GM18861 (cell line): Measurements from ENCODE around the gene STK32A.
"Not testable (repeated sequence)": the region's sequence is repeated elsewhere in the genome, so short reads cannot be mapped to it uniquely, and the experiment has no call there.

Source experiments
- ATAC-seq: cut with Tn5 transposase; IDR thresholded peaks from one replicate; pipeline ENCODE4 v1.9.1; 2021; ENCODE audit not compliant: unreplicated experiment

Gene STK32A

GRCh38 chr5:147234825-147235635, at the start of gene STK32A:
STK32A (plus strand) TSS chr5:147235026; CDS start chr5:147239635, 4,609 bp downstream.
- no peak for ATAC-seq

- no peak for ATAC-seq
These were observed 47.7 kb upstream of the STK32A start for GRCh38 chr5:147187099-147187540.

- ATAC-seq: peak; percentile 87
These were observed 46.4 kb upstream of the STK32A start for GRCh38 chr5:147188200-147189108.

- ATAC-seq: no peak
These were observed 45.8 kb upstream of the STK32A start for GRCh38 chr5:147189109-147189424.

GRCh38 chr5:147190331-147190730, 44.5 kb upstream of the STK32A start:
- no peak for ATAC-seq

- no peak for ATAC-seq
These were observed 41.7 kb upstream of the STK32A start for GRCh38 chr5:147193123-147193522.

- ATAC-seq: no peak
These were observed 34.8 kb upstream of the STK32A start for GRCh38 chr5:147200004-147200403.

- no peak for ATAC-seq
These were observed 31.6 kb upstream of the STK32A start for GRCh38 chr5:147203213-147203612.

- no peak for ATAC-seq
These were observed 30.2 kb upstream of the STK32A start for GRCh38 chr5:147204576-147204975.

GRCh38 chr5:147208134-147208533, 26.7 kb upstream of the STK32A start:
- ATAC-seq: no peak

- ATAC-seq: no peak
These were observed 18.2 kb upstream of the STK32A start for GRCh38 chr5:147216552-147217154.

- ATAC-seq: no peak
These were observed 11.5 kb upstream of the STK32A start for GRCh38 chr5:147223343-147223742.

- ATAC-seq: peak; percentile 57
These were observed 10.7 kb upstream of the STK32A start for GRCh38 chr5:147223948-147224791.

- no peak for ATAC-seq
These were observed 8.9 kb upstream of the STK32A start for GRCh38 chr5:147225938-147226337.

GRCh38 chr5:147226512-147226911, 8.3 kb upstream of the STK32A start:
- ATAC-seq: no peak

- no peak for ATAC-seq
These were observed 494 bp upstream of the STK32A start for GRCh38 chr5:147234239-147234824.

- ATAC-seq: no peak
These were observed 5.6 kb downstream of the STK32A start for GRCh38 chr5:147240266-147240985.

GRCh38 chr5:147243238-147243637, 8.4 kb downstream of the STK32A start:
- ATAC-seq: not testable (repeated sequence)

- no peak for ATAC-seq
These were observed 10.7 kb downstream of the STK32A start for GRCh38 chr5:147245381-147246165.
